ENCODE measurements around the gene MCTP1. TPM values are rescaled to one million over a fixed set of nuclear protein-coding genes. Genes with fewer than 3 reads are reported as not detected.

The MCTP1 gene
- polyA plus RNA-seq, 1 donor (not counting 4 experiments of a cell fraction or from before 2014, with no cell fraction given): 4.9 TPM

DNA sequence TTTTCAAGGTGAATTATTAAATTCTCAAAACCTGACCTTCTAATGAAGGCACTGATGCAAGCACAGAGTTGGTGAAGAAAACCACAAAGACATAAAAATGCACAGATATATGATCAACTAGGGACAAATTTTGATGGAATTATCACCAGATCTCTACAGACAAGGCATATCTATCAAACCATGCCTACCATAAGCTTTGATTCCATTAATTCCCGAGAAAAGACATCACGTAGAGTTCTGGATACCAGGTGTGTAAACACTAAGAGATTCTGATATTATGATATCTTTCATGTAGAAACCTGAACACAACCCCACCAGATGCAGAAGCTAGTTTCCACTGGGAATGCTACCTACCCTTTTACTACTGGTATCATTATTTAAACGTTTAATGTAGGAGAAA is 525.9 kb downstream of the MCTP1 start:
- no peak for FAIRE-seq
- Histone ChIP-seq H3K27me3 (ENCODE audit: control insufficient read depth, extremely low read depth, insufficient read depth, low read length) (no peaks in the 10 kb centered on the region), H3K4me2 (ENCODE audit: control insufficient read depth, extremely low read depth, insufficient read depth, low read depth, low read length) (no peak overlapping the region), H3K4me3 (ENCODE audit: control insufficient read depth in 2 of 3, extremely low read depth in 1 of 3, insufficient read depth in 2 of 3, low read depth in 1 of 3, low read length in 3 of 3) (no peak overlapping the region), H3K9ac (ENCODE audit: control insufficient read depth, extremely low read depth, insufficient read depth, low read length) (no peak overlapping the region), H3K27ac (ENCODE audit: control insufficient read depth, insufficient read depth, low read length) (no peak overlapping the region), H3K9me3 (ENCODE audit: control insufficient read depth, low read depth, low read length) (no peaks in the 10 kb centered on the region), H3K9me1 (ENCODE audit: control insufficient read depth, extremely low read depth, insufficient read depth, low read length) (no peaks in the 10 kb centered on the region), H3K36me3 (ENCODE audit: control insufficient read depth in 2 of 2, extremely low read depth in 1 of 2, insufficient read depth in 2 of 2, low read length in 2 of 2) (no peaks in the 10 kb centered on the region), H2AFZ (ENCODE audit: control insufficient read depth, low read length) (no peak overlapping the region), H4K20me1 (ENCODE audit: control insufficient read depth, extremely low read depth, insufficient read depth, low read length) (no peaks in the 10 kb centered on the region), H3K79me2 (ENCODE audit: control insufficient read depth, insufficient read depth, low read length) (no peaks in the 10 kb centered on the region), H3K4me1 (ENCODE audit: control insufficient read depth, extremely low read depth, insufficient read depth, low read length) (no peaks in the 10 kb centered on the region)
- dilution Hi-C loops (cut with MboI; ENCODE audit: extremely low pct_ligation_motif_present, low sequenced_read_pairs): no loop called here
- TF ChIP-seq CTCF (optimal IDR thresholded peaks at IDR 0.05 in 1 of 3, IDR thresholded peaks at IDR 0.05 in 1 of 3, conservative IDR thresholded peaks at IDR 0.05 in 1 of 3; ENCODE audit: extremely low read depth in 1 of 3, insufficient read depth in 2 of 3, low read length in 3 of 3) (no peak), EZH2 (IDR thresholded peaks at IDR 0.05; ENCODE audit: low read length) (no peak)
- DNase-seq (ENCODE audit: low read depth, low spot score): no peak

DNA sequence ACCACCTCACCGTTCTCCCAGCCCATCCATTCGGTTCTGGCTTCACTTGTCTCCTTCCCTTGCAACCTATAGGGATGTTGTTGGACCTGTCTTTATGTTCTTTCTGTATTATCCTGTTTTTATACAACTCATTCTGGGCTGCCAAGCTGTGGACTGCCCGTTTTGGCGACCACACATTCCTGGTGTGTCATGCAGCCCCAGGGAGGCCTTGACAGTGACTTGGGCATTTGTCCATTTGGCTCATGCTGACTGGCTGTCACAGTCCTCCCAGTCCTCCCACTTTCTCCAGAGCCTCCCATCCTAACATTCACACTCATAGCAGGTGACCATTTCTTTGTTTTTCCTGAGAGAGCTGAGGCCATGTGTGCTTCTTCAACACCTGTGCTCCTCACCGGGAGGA is 530.1 kb downstream of the MCTP1 start:
- H2AFZ ChIP-seq (ENCODE audit: control insufficient read depth, low read length): no peak overlapping the region
- H3K9ac ChIP-seq (ENCODE audit: control insufficient read depth, extremely low read depth, insufficient read depth, low read length): no peak overlapping the region
- FAIRE-seq (no peak), DNase-seq (ENCODE audit: low read depth, low spot score) (no peak)
- H3K36me3 ChIP-seq (ENCODE audit: control insufficient read depth in 2 of 2, extremely low read depth in 1 of 2, insufficient read depth in 2 of 2, low read length in 2 of 2): no peaks in the 10 kb centered on the region
- no peaks in the 10 kb centered on the region for H3K9me1 ChIP-seq (ENCODE audit: control insufficient read depth, extremely low read depth, insufficient read depth, low read length)
- no peaks in the 10 kb centered on the region for H4K20me1 ChIP-seq (ENCODE audit: control insufficient read depth, extremely low read depth, insufficient read depth, low read length)
- no peak overlapping the region for H3K27ac ChIP-seq (ENCODE audit: control insufficient read depth, insufficient read depth, low read length)
- H3K4me1 ChIP-seq (ENCODE audit: control insufficient read depth, extremely low read depth, insufficient read depth, low read length): no peaks in the 10 kb centered on the region
- H3K4me2 ChIP-seq (ENCODE audit: control insufficient read depth, extremely low read depth, insufficient read depth, low read depth, low read length): no peak overlapping the region
- no peaks in the 10 kb centered on the region for H3K79me2 ChIP-seq (ENCODE audit: control insufficient read depth, insufficient read depth, low read length)
- H3K27me3 ChIP-seq (ENCODE audit: control insufficient read depth, extremely low read depth, insufficient read depth, low read length): no peaks in the 10 kb centered on the region
- H3K9me3 ChIP-seq (ENCODE audit: control insufficient read depth, low read depth, low read length): no peaks in the 10 kb centered on the region
- H3K4me3 ChIP-seq (ENCODE audit: control insufficient read depth in 2 of 3, extremely low read depth in 1 of 3, insufficient read depth in 2 of 3, low read depth in 1 of 3, low read length in 3 of 3): no peak overlapping the region
- dilution Hi-C loops (cut with MboI; ENCODE audit: extremely low pct_ligation_motif_present, low sequenced_read_pairs): no loop called here
- no peak for TF ChIP-seq CTCF (optimal IDR thresholded peaks at IDR 0.05 in 1 of 3, IDR thresholded peaks at IDR 0.05 in 1 of 3, conservative IDR thresholded peaks at IDR 0.05 in 1 of 3; ENCODE audit: extremely low read depth in 1 of 3, insufficient read depth in 2 of 3, low read length in 3 of 3)
- no peak for TF ChIP-seq EZH2 (IDR thresholded peaks at IDR 0.05; ENCODE audit: low read length)
